Astrocyte (in vitro differentiated cells and primary cell): ENCODE measurements around the gene USP31. TPM values are rescaled to one million over a fixed set of nuclear protein-coding genes. Genes with fewer than 3 reads are reported as not detected.

ENCODE experiments used
- DNase-seq: peaks from one replicate; pipeline ENCODE4 v3.0.0-alpha.2; 2010; ENCODE audit warnings: low read depth
- FAIRE-seq: peaks from 2 replicates; lab custom pipeline; 2011; peaks lifted over from hg19 to GRCh38; lab: Jason Lieb, UNC
- H2AFZ ChIP-seq: 2 replicates; pipeline ENCODE4 v1.6.0; 2012; ENCODE audit warnings: low read depth, low read length, inconsistent platforms
- H3K27ac ChIP-seq: 2 replicates; pipeline ENCODE4 v1.5.1; 2011; ENCODE audit warnings: low read depth, low read length, inconsistent platforms
- H3K27me3 ChIP-seq: 2 replicates; pipeline ENCODE4 v1.6.0; 2011; ENCODE audit warnings: low read length, inconsistent platforms; ENCODE audit not compliant: insufficient read depth
- H3K36me3 ChIP-seq: 2 replicates; pipeline ENCODE4 v1.5.1; 2011; ENCODE audit warnings: low read length, inconsistent platforms; ENCODE audit not compliant: insufficient read depth
- H3K4me1 ChIP-seq: 2 replicates; pipeline ENCODE4 v1.5.1; 2011; ENCODE audit warnings: low read length, inconsistent platforms; ENCODE audit not compliant: insufficient read depth
- H3K4me2 ChIP-seq: 2 replicates; pipeline ENCODE4 v1.6.0; 2012; ENCODE audit warnings: low read length, inconsistent platforms
- H3K4me3 ChIP-seq: 2 replicates; pipeline ENCODE4 v1.5.1; 2011; ENCODE audit warnings: low read depth, mild to moderate bottlenecking, low read length, inconsistent platforms; ENCODE audit not compliant: insufficient read depth
- H3K79me2 ChIP-seq: 2 replicates; pipeline ENCODE4 v1.6.0; 2012; ENCODE audit warnings: mild to moderate bottlenecking, low read length, inconsistent platforms; ENCODE audit not compliant: insufficient read depth
- H3K9ac ChIP-seq: 2 replicates; pipeline ENCODE4 v1.6.0; 2012; ENCODE audit warnings: mild to moderate bottlenecking, low read length, inconsistent platforms
- H3K9me3 ChIP-seq: 2 replicates; pipeline ENCODE4 v1.5.1; 2012; ENCODE audit warnings: low read depth, mild to moderate bottlenecking, low read length, inconsistent platforms; ENCODE audit not compliant: insufficient read depth
- H4K20me1 ChIP-seq: 2 replicates; pipeline ENCODE4 v1.6.0; 2012; ENCODE audit warnings: low read length, inconsistent platforms; ENCODE audit not compliant: insufficient read depth
- H3K27ac Mint-ChIP-seq: one replicate; pipeline ENCODE4 v1.8.0; 2021; ENCODE audit warnings: mild to moderate bottlenecking, mixed read lengths; ENCODE audit not compliant: unreplicated experiment
- H3K27me3 Mint-ChIP-seq: one replicate; pipeline ENCODE4 v1.8.0; 2021; ENCODE audit warnings: low read depth, mixed read lengths; ENCODE audit not compliant: unreplicated experiment
- H3K36me3 Mint-ChIP-seq: one replicate; pipeline ENCODE4 v1.8.0; 2021; ENCODE audit warnings: low read depth, mixed read lengths; ENCODE audit not compliant: unreplicated experiment
- H3K4me1 Mint-ChIP-seq: one replicate; pipeline ENCODE4 v1.8.0; 2021; ENCODE audit warnings: low read depth, mixed read lengths; ENCODE audit not compliant: unreplicated experiment
- H3K4me3 Mint-ChIP-seq: one replicate; pipeline ENCODE4 v1.8.0; 2021; ENCODE audit warnings: mild to moderate bottlenecking, moderate library complexity, mixed read lengths; ENCODE audit not compliant: unreplicated experiment
- H3K9me3 Mint-ChIP-seq: one replicate; pipeline ENCODE4 v1.8.0; 2021; ENCODE audit warnings: mild to moderate bottlenecking, mixed read lengths; ENCODE audit not compliant: unreplicated experiment
- EZH2 ChIP-seq: IDR thresholded peaks from 2 replicates; pipeline ENCODE4 v1.6.1; 2012; ENCODE audit warnings: mild to moderate bottlenecking, low read length, inconsistent platforms; ENCODE audit not compliant: insufficient read depth
- total RNA-seq: library from RNA; stranded (reverse); gene quantifications from 2 replicates; pipeline ENCODE4 v1.2.1, GENCODE V29; 2021
- TF ChIP-seq, protein P1 (sequence below): IDR thresholded peaks from 2 replicates; pipeline ENCODE4 v1.5.1; 2011; ENCODE audit warnings: low read depth, mild to moderate bottlenecking, inconsistent platforms, low read length, moderate library complexity; ENCODE audit not compliant: insufficient read depth

The USP31 gene
- total RNA-seq, 1 donor from 2014 or later, result 9.4 TPM

DNA sequence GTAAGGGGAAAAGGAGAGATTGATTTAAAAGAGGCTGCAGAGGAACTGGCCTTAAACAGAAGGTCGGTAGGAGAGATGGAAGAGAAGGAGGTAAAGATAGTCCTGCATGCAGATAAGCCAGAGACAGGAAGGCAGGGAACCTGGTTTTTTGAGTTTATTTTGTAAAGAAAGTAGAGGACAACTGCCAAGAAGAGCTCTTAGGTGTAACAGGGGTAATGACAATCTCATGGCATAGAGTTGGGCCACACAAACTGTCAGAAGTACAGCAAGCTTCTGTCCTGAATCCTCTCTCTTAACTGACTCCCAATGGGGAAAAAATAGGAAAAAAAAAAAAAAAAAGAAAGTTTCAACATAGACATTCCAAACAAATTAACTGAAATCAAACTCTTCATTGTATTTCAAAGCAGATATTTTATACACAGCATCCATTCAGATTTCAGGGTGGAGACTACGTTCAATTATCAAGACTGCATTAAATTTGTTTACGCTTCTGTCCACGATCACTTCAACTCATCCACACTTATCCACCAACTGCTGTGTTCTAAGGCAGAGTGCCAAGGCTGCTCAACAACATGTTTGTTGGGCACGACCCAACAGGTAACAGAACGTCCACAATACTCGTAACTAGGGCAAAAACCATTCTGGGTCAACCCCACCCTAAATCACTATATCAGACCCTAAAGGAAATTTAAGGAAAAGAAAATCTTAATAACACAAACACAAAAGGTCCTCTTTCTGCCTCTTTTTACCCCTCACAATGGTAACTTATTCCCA lies 34.9 kb downstream of the USP31 start:
- no peak overlapping the region for H2AFZ ChIP-seq
- H3K27ac Mint-ChIP-seq, result no peak overlapping the region
- H3K27me3 ChIP-seq, result no peaks in the 10 kb centered on the region
- FAIRE-seq (no peak), DNase-seq (no peak)
- H3K4me3 ChIP-seq, result no peak overlapping the region
- no peaks in the 10 kb centered on the region for H3K4me1 ChIP-seq
- no peak overlapping the region for H3K27ac ChIP-seq
- peaks cover 5% of the 10 kb centered on the region for H3K4me1 Mint-ChIP-seq
- H3K79me2 ChIP-seq, result peaks cover 67% of the 10 kb centered on the region
- H4K20me1 ChIP-seq, result peaks cover 58% of the 10 kb centered on the region
- H3K4me2 ChIP-seq, result no peak overlapping the region
- no peak overlapping the region for H3K4me3 Mint-ChIP-seq
- no peaks in the 10 kb centered on the region for H3K9me3 Mint-ChIP-seq
- no peaks in the 10 kb centered on the region for H3K27me3 Mint-ChIP-seq
- TF ChIP-seq, protein P1, sequence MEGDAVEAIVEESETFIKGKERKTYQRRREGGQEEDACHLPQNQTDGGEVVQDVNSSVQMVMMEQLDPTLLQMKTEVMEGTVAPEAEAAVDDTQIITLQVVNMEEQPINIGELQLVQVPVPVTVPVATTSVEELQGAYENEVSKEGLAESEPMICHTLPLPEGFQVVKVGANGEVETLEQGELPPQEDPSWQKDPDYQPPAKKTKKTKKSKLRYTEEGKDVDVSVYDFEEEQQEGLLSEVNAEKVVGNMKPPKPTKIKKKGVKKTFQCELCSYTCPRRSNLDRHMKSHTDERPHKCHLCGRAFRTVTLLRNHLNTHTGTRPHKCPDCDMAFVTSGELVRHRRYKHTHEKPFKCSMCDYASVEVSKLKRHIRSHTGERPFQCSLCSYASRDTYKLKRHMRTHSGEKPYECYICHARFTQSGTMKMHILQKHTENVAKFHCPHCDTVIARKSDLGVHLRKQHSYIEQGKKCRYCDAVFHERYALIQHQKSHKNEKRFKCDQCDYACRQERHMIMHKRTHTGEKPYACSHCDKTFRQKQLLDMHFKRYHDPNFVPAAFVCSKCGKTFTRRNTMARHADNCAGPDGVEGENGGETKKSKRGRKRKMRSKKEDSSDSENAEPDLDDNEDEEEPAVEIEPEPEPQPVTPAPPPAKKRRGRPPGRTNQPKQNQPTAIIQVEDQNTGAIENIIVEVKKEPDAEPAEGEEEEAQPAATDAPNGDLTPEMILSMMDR, result no peak
- no peak for TF ChIP-seq EZH2
- no peaks in the 10 kb centered on the region for H3K36me3 Mint-ChIP-seq
- H3K9ac ChIP-seq, result no peak overlapping the region
- no peaks in the 10 kb centered on the region for H3K36me3 ChIP-seq
- no peaks in the 10 kb centered on the region for H3K9me3 ChIP-seq

DNA sequence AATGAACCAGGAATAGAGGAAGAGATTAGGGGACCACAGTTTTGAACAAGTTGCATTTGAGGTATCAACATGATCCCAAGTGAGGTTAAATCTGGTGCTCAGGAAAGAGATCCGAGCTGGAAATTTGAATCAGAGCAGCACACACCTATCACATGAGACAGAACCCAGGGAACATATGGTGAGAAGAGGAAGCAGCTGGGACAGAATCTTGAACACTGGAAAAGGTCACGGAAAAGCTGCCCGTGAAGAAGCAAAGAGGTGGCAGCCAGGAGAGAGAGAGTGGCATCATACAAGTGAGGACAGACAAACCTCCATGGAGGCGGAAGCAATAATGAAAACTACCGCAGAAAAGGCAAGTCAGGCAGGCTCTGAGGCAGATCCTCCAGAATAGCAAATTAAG lies 36.1 kb downstream of the USP31 start:
- Histone ChIP-seq H3K9me3 (no peaks in the 10 kb centered on the region), H4K20me1 (peaks cover 56% of the 10 kb centered on the region), H3K4me1 (no peaks in the 10 kb centered on the region), H3K4me3 (no peak overlapping the region), H2AFZ (no peak overlapping the region), H3K27ac (no peak overlapping the region), H3K9ac (no peak overlapping the region), H3K27me3 (no peaks in the 10 kb centered on the region), H3K36me3 (no peaks in the 10 kb centered on the region), H3K79me2 (peaks cover 60% of the 10 kb centered on the region), H3K4me2 (no peak overlapping the region)
- Mint-ChIP-seq H3K4me3 (no peak overlapping the region), H3K27ac (no peak overlapping the region), H3K9me3 (no peaks in the 10 kb centered on the region), H3K36me3 (no peaks in the 10 kb centered on the region), H3K27me3 (no peaks in the 10 kb centered on the region), H3K4me1 (peaks cover 5% of the 10 kb centered on the region)
- no peak for TF ChIP-seq EZH2
- TF ChIP-seq, protein P1, result no peak
- FAIRE-seq, result no peak
- no peak for DNase-seq
